Sigmoid colon (tissue), 7 donors: Measurements from ENCODE around the gene UBR3. TPM values are rescaled to one million over a fixed set of nuclear protein-coding genes. Genes with fewer than 3 reads are reported as not detected.

Experiments
- DNase-seq: peaks from one replicate; pipeline ENCODE4 v3.0.0-alpha.2; 2019
- H3K27ac ChIP-seq, 4 donors: fragments of 200-600 bp; sonication (generic); one replicate each; pipeline ENCODE4 v1.5.1; 2016 to 2019; ENCODE audit warnings: mild to moderate bottlenecking in 1 of 4
- H3K27me3 ChIP-seq, 3 donors: fragments of 200-600 bp; sonication (generic); one replicate each; pipeline ENCODE4 v1.5.1; 2019; ENCODE audit warnings: mild to moderate bottlenecking in 1 of 3
- H3K36me3 ChIP-seq, 4 donors: fragments of 200-600 bp; sonication (generic); one replicate each; pipeline ENCODE4 v1.5.1; 2016 to 2019
- H3K4me1 ChIP-seq, 4 donors: fragments of 200-600 bp; sonication (generic); one replicate each; pipeline ENCODE4 v1.5.1; 2017 to 2019
- H3K4me3 ChIP-seq, 4 donors: fragments of 200-600 bp; sonication (generic); one replicate each; pipeline ENCODE4 v1.5.1; 2017 to 2019; ENCODE audit warnings: mild to moderate bottlenecking in 2 of 4, moderate library complexity in 1 of 4
- H3K9me3 ChIP-seq, 4 donors: fragments of 200-600 bp in 3 of 4; sonication (generic) in 3 of 4; one replicate each; pipeline versions ENCODE4 v1.5.1 to v1.6.1; 2013 to 2019
- EP300 ChIP-seq, 4 donors: sonication (generic); formaldehyde crosslinking; IDR thresholded peaks; one replicate each; pipeline ENCODE4 v1.6.1; 2017; ENCODE audit warnings: antibody characterized with exemption in 4 of 4
- POLR2A ChIP-seq, 2 donors: fragments of 450-650 bp; IDR thresholded peaks; one replicate each; pipeline ENCODE4 v1.6.1; 2016; ENCODE audit warnings: antibody characterized with exemption in 2 of 2, mild to moderate bottlenecking in 2 of 2, moderate library complexity in 2 of 2
- POLR2AphosphoS5 ChIP-seq, 4 donors: sonication (generic); formaldehyde crosslinking; IDR thresholded peaks; one replicate each; pipeline ENCODE4 v1.6.1; 2017; ENCODE audit warnings: antibody characterized with exemption in 4 of 4
- WGBS, 2 donors: extraction: QIAGEN DNeasy Blood & Tissue Kit; methylation state at CpG; one replicate each; pipeline ENCODE4 v1.1.7; 2013; 5-methylcytosine and 5-hydroxymethylcytosine counted together
- intact Hi-C: fragments of 100-400 bp; cut with DNase I; formaldehyde crosslinking; loops from one replicate; pipeline ENCODE4 v1.15.1; 2023
- polyA plus RNA-seq, 3 donors: library from polyadenylated mRNA; stranded (reverse); fragments of 200-250 nt; gene quantifications; one replicate each; pipeline ENCODE4 v1.2.3, GENCODE V29; 2013
- total RNA-seq, 4 donors: library from RNA; depleted of rRNA; stranded (reverse); fragments of >200 nt; gene quantifications; one replicate each; pipeline ENCODE4 v1.1.0, GENCODE V29; 2016
- TF ChIP-seq, protein P1 (sequence below), 4 experiments: fragments of 450-650 bp in 3 of 4; fragments of 200-600 bp in 1 of 4; IDR thresholded peaks; one replicate each; pipeline ENCODE4 v1.5.1; 2016 to 2019; ENCODE audit warnings: antibody characterized with exemption in 4 of 4, mild to moderate bottlenecking in 3 of 4, moderate library complexity in 2 of 4
- donor health status: healthy with polysubstance abuse.
- donor health status: Bipolar disorder and iron deficiency.
- donor health status: healthy.

The UBR3 gene
- total and polyA plus RNA-seq, 7 donors = 4.2 to 101 (median 63.3) TPM

GRCh38 chr2:169978402-169979017, 151.3 kb downstream of the UBR3 start:
- no peak overlapping the region for H3K27ac ChIP-seq
- no peaks in the 10 kb centered on the region for H3K27me3 ChIP-seq
- peaks cover 0 to 11% (median 2%) of the 10 kb centered on the region in 4 donors for H3K36me3 ChIP-seq
- H3K9me3 ChIP-seq = peaks cover 0 to 2% (median 0%) of the 10 kb centered on the region in 4 donors
- no peak for TF ChIP-seq POLR2A (IDR thresholded peaks at IDR 0.05)
- intact Hi-C loops = no loop called here
- DNase-seq = no peak
- no peaks in the 10 kb centered on the region for H3K4me1 ChIP-seq
- no peak overlapping the region for H3K4me3 ChIP-seq
- 95 to 99% methylated on average over 2 of the region's 2 CpGs for WGBS, 2 donors

- no peaks in the 10 kb centered on the region for H3K27me3 ChIP-seq
- H3K9me3 ChIP-seq = peaks cover 0 to 2% (median 0%) of the 10 kb centered on the region in 4 donors
- H3K27ac ChIP-seq = no peak overlapping the region
- no peaks in the 10 kb centered on the region for H3K4me1 ChIP-seq
- TF ChIP-seq, protein P1, sequence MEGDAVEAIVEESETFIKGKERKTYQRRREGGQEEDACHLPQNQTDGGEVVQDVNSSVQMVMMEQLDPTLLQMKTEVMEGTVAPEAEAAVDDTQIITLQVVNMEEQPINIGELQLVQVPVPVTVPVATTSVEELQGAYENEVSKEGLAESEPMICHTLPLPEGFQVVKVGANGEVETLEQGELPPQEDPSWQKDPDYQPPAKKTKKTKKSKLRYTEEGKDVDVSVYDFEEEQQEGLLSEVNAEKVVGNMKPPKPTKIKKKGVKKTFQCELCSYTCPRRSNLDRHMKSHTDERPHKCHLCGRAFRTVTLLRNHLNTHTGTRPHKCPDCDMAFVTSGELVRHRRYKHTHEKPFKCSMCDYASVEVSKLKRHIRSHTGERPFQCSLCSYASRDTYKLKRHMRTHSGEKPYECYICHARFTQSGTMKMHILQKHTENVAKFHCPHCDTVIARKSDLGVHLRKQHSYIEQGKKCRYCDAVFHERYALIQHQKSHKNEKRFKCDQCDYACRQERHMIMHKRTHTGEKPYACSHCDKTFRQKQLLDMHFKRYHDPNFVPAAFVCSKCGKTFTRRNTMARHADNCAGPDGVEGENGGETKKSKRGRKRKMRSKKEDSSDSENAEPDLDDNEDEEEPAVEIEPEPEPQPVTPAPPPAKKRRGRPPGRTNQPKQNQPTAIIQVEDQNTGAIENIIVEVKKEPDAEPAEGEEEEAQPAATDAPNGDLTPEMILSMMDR (IDR thresholded peaks at IDR 0.05) = no peak
- no peak for TF ChIP-seq POLR2A (IDR thresholded peaks at IDR 0.05)
- no peak overlapping the region for H3K4me3 ChIP-seq
- WGBS, 2 donors = 96 to 100% methylated on average over 2 of the region's 2 CpGs
- H3K36me3 ChIP-seq = peaks cover 0 to 11% (median 2%) of the 10 kb centered on the region in 4 donors
- intact Hi-C loops = no loop called here
- no peak for DNase-seq
These were observed 151.8 kb downstream of the UBR3 start for GRCh38 chr2:169979025-169979424.

- peaks cover 0 to 2% (median 0%) of the 10 kb centered on the region in 4 donors for H3K9me3 ChIP-seq
- TF ChIP-seq EP300 (IDR thresholded peaks at IDR 0.05) (no peak), POLR2A (IDR thresholded peaks at IDR 0.05) (no peak), POLR2AphosphoS5 (IDR thresholded peaks at IDR 0.05) (no peak)
- TF ChIP-seq, protein P1 (IDR thresholded peaks at IDR 0.05) = no peak
- DNase-seq = no peak
- H3K4me3 ChIP-seq = no peak overlapping the region
- 96 to 97% methylated on average over 4 of the region's 4 CpGs for WGBS, 2 donors
- H3K27ac ChIP-seq = no peak overlapping the region
- peaks cover 0 to 11% (median 2%) of the 10 kb centered on the region in 4 donors for H3K36me3 ChIP-seq
- H3K4me1 ChIP-seq = no peaks in the 10 kb centered on the region
- intact Hi-C loops = no loop called here
- H3K27me3 ChIP-seq = no peaks in the 10 kb centered on the region
These were observed 152.7 kb downstream of the UBR3 start for GRCh38 chr2:169980001-169980400.

GRCh38 chr2:169980643-169981042, 153.4 kb downstream of the UBR3 start:
- WGBS, 2 donors = 84 to 94% methylated on average over 2 of the region's 2 CpGs
- Histone ChIP-seq H3K27me3 (no peaks in the 10 kb centered on the region), H3K9me3 (no peaks in the 10 kb centered on the region), H3K4me3 (no peak overlapping the region), H3K4me1 (no peaks in the 10 kb centered on the region), H3K36me3 (peaks cover 0 to 11% (median 2%) of the 10 kb centered on the region in 4 donors), H3K27ac (no peak overlapping the region)
- no peak for DNase-seq
- intact Hi-C loops = no loop called here
- TF ChIP-seq, protein P1 (IDR thresholded peaks at IDR 0.05) = no peak
- no peak for TF ChIP-seq EP300 (IDR thresholded peaks at IDR 0.05)

DNA sequence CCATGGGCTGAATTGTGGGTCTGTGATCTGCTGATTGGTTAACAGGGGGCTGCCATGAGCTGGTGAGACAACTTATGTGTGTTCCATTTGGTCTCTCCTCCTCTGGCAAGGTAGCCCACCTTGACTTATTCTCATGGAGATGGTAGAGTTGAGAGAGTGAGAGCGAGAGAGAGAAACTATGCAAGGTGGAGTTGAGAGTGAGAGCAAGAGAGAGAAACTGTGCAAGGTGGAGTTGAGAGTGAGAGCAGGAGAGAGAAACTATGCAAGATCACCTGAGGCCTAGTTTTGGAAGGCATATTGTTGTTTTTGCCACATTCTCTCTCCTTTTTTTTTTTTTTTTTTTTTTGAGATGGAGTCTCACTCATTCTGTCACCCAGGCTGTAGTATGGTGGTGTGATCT, 155.7 kb downstream of the UBR3 start:
- 0% methylated on average over 1 of the region's 1 CpG for WGBS, 2 donors
- intact Hi-C loops = no loop called here

DNA sequence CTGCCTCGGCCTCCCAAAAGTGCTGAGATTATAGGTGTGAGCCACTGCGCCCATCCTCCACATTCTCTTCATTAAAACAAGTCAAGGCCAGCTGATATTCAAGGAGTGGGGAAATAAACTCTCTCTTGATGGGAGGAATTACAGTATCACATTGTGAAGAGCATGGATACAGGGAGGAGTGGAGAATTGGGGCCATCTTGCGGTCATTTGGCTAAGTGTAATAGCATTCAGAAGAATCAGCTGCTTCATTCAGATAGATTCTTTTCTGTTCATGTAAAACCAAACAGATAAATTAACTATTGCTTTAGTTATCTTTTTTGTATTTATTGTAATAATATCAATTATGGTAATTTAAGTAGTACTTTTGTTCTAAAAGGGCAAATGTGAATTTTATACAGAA, 156.3 kb downstream of the UBR3 start:
- H3K36me3 ChIP-seq = peaks cover 0 to 18% (median 0%) of the 10 kb centered on the region in 4 donors
- H3K4me1 ChIP-seq = no peaks in the 10 kb centered on the region
- no peaks in the 10 kb centered on the region for H3K9me3 ChIP-seq
- intact Hi-C loops = no loop called here
- H3K27ac ChIP-seq = no peak overlapping the region
- H3K4me3 ChIP-seq = no peak overlapping the region
- WGBS, 2 donors = 96 to 98% methylated on average over 3 of the region's 3 CpGs
- no peak for DNase-seq
- TF ChIP-seq POLR2AphosphoS5 (IDR thresholded peaks at IDR 0.05) = no peak
- TF ChIP-seq, protein P1 (IDR thresholded peaks at IDR 0.05) = no peak
- no peak for TF ChIP-seq EP300 (IDR thresholded peaks at IDR 0.05)
- no peak for TF ChIP-seq POLR2A (IDR thresholded peaks at IDR 0.05)
- no peaks in the 10 kb centered on the region for H3K27me3 ChIP-seq

More for the DNA sequence above, 155.7 kb downstream of the UBR3 start:
- H3K36me3 ChIP-seq = peaks cover 0 to 16% (median 0%) of the 10 kb centered on the region in 4 donors
- no peak overlapping the region for H3K27ac ChIP-seq
- TF ChIP-seq POLR2AphosphoS5 (IDR thresholded peaks at IDR 0.05) (no peak), POLR2A (IDR thresholded peaks at IDR 0.05) (no peak)
- no peaks in the 10 kb centered on the region for H3K9me3 ChIP-seq
- H3K4me3 ChIP-seq = no peak overlapping the region
- DNase-seq = no peak
- H3K4me1 ChIP-seq = no peaks in the 10 kb centered on the region
- no peaks in the 10 kb centered on the region for H3K27me3 ChIP-seq
